Activated CD4-positive, alpha-beta memory T cell treated with anti-CD3 and anti-CD28 coated beads, Interleukin-2, amount 10 ng/mL, durations not matched to agents 7 days and 5 days (primary cell): ENCODE results near the gene BMPR1A. TPM values are rescaled to one million over a fixed set of nuclear protein-coding genes. Genes with fewer than 3 reads are reported as not detected.
A peak's percentile ranks its signal among the peaks of the same experiment; 100 is the strongest.
"Not testable (repeated sequence)": the region's sequence is repeated elsewhere in the genome, so short reads cannot be mapped to it uniquely, and the experiment has no call there.

Experiments
- CTCF ChIA-PET: fragments of 350-600 bp; sonication (Branson Sonifier 250); formaldehyde crosslinking; loops from one replicate; lab custom pipeline; 2021; ENCODE audit warnings: antibody characterized with exemption, inconsistent platforms; lab: Charles Lee
- POLR2A ChIA-PET: fragments of 350-600 bp; sonication (Branson Sonifier 250); formaldehyde crosslinking; loops from one replicate; lab custom pipeline; 2021; ENCODE audit warnings: antibody characterized with exemption; lab: Charles Lee
- DNase-seq: peaks from one replicate; pipeline ENCODE4 v3.0.0-alpha.2; 2020
- H3K27ac Mint-ChIP-seq: one replicate; pipeline ENCODE4 v1.8.0; 2021; ENCODE audit warnings: mild to moderate bottlenecking, mixed read lengths
- H3K27me3 Mint-ChIP-seq: one replicate; pipeline ENCODE4 v1.8.0; 2021; ENCODE audit warnings: mixed read lengths
- H3K36me3 Mint-ChIP-seq: one replicate; pipeline ENCODE4 v1.8.0; 2021; ENCODE audit warnings: low read depth, mixed read lengths
- H3K4me1 Mint-ChIP-seq: one replicate; pipeline ENCODE4 v1.8.0; 2021; ENCODE audit warnings: mixed read lengths
- H3K4me3 Mint-ChIP-seq: one replicate; pipeline ENCODE4 v1.8.0; 2021; ENCODE audit warnings: mild to moderate bottlenecking, mixed read lengths
- H3K9me3 Mint-ChIP-seq: one replicate; pipeline ENCODE4 v1.8.0; 2021; ENCODE audit warnings: mixed read lengths
- total RNA-seq, 2 experiments: library from RNA; stranded (reverse); gene quantifications; one replicate each; pipeline ENCODE4 v1.2.3, GENCODE V29; 2021

Gene BMPR1A
- total RNA-seq, 2 experiments from 2014 or later: 14.8 to 17.2 TPM

DNA sequence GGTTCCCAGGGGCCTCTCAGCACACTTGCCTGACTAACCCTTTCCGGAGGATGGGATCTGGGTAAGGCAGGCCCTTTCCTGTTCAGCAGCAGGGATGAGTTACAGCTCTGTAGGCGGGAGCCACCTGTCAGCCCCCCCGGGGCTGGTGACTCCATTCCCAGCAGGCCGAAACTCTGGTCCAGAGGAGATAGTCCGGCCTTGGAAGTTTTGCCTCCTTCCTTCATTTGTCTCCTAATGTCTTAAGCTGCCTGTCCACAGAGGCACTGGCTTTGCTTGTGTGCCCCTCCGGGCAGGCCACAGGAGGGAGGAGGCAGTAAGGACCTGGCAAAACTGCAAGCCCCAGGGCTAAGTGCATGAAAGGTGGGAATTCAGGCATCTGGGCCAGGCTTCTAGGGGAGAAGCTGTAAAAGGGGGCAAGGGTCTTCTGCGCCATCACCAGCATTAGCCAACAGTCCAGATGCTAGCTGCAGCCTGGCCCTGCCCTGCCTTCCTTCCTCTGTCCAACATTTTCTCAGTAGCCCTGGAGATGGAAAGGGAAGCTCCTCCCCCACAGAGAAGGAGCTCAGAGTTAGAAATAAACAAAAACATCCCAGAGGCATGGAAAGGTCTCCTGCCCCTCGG is 213.1 kb downstream of the BMPR1A start:
- CTCF ChIA-PET: interaction anchor here (1.4 to 2.6 kb wide), 2 partner anchors 9 to 30 kb away, joined by 5 to 12 read pairs; no protein-coding TSS in a partner anchor
- Mint-ChIP-seq H3K4me3 (peak overlapping the region; percentile 24), H3K27me3 (peaks cover 34% of the 10 kb centered on the region), H3K36me3 (no peaks in the 10 kb centered on the region), H3K4me1 (peaks cover 44% of the 10 kb centered on the region), H3K9me3 (no peaks in the 10 kb centered on the region), H3K27ac (no peak overlapping the region)
- no peak for DNase-seq
- POLR2A ChIA-PET: interaction anchor here (0.7 to 1.5 kb wide), 3 partner anchors 9 to 125 kb away, joined by 3 to 7 read pairs (median 4); partner anchors contain the start of genes GLUD1 and SHLD2

GRCh38 chr10:86970162-86970981 is 214.0 kb downstream of the BMPR1A start:
- Mint-ChIP-seq H3K4me3 (peak overlapping the region; percentile 69), H3K27me3 (peaks cover 35% of the 10 kb centered on the region), H3K36me3 (no peaks in the 10 kb centered on the region), H3K27ac (peak overlapping the region; percentile 61), H3K9me3 (no peaks in the 10 kb centered on the region), H3K4me1 (peaks cover 44% of the 10 kb centered on the region)
- CTCF ChIA-PET: interaction anchor here (1.2 to 2.6 kb wide), 4 partner anchors 10 to 125 kb away, joined by 3 to 12 read pairs (median 4); partner anchors contain the start of gene SHLD2
- DNase-seq: no peak
- POLR2A ChIA-PET: interaction anchor here (0.7 to 1.5 kb wide), 9 partner anchors 12 to 534 kb away, joined by 3 to 24 read pairs (median 4); partner anchors contain the start of genes GLUD1, MINPP1, SHLD2 and SNCG

DNA sequence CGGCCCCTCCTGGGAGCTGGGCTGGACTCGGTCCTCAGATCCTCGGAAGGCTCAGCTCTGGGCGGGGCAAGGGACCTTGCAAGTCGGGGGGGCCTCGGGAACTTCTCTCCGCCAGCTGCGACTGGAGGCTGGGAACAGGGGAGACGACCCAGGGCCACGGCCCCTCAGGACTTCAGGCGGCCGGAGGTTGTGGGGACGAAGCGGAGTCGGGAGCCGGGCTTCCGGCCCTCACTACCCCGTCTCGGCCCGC is 214.5 kb downstream of the BMPR1A start:
- H3K4me1 Mint-ChIP-seq: peaks cover 40% of the 10 kb centered on the region
- POLR2A ChIA-PET: interaction anchor here (0.6 to 1.5 kb wide), 8 partner anchors 12 to 534 kb away, joined by 3 to 24 read pairs (median 4); partner anchors contain the start of genes GLUD1, MINPP1, SHLD2 and SNCG
- H3K4me3 Mint-ChIP-seq: peak overlapping the region; percentile 69
- no peaks in the 10 kb centered on the region for H3K36me3 Mint-ChIP-seq
- H3K9me3 Mint-ChIP-seq: no peaks in the 10 kb centered on the region
- H3K27me3 Mint-ChIP-seq: peaks cover 35% of the 10 kb centered on the region
- DNase-seq: no peak
- CTCF ChIA-PET: interaction anchor here (1.2 to 1.4 kb wide), 3 partner anchors 31 to 125 kb away, joined by 3 to 5 read pairs (median 4); partner anchors contain the start of gene SHLD2
- peak overlapping the region; percentile 61 for H3K27ac Mint-ChIP-seq

DNA sequence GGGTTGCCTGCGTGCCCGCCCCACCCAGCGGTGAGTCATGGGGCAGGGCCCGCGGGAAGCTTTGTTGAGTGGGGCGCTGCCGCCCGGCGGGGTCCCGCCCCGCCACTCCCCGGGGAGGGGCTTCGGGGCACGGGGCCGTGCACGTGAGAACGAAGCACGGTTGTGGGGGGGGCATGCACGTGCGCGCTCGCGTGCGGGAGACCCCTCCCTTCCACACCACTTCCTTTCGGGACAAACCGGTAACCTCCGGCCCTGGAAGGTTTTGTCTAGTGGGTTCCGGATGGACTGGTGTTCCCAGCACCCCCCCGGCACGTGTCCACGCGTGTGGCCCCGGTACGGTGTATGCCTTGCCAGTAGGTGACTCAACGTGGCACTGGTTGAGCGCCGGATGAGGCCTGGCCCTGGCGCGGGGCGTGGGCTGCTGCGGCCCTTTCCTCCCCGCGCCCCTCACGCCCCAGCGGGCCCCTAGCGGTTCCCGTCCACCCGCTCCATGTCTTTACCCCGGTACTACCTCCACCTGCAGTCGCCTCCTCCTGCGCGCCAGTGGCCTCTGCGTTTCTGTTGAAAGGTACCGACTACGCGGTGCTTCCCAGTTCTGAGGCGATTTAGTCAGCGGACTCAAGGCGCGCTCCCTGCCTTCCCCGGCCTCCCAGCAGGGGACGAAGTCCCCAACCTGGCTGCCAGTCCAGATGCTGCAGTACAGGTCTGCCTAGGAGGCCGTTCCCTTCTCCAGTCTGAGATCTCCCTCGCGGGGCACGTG is 215.0 kb downstream of the BMPR1A start:
- peaks cover 35% of the 10 kb centered on the region for H3K4me1 Mint-ChIP-seq
- POLR2A ChIA-PET: interaction anchor here (0.6 to 1.5 kb wide), 7 partner anchors 13 to 533 kb away, joined by 3 to 24 read pairs (median 4); partner anchors contain the start of genes GLUD1, MINPP1, SHLD2 and SNCG
- peak; percentile 88 for DNase-seq
- H3K27me3 Mint-ChIP-seq: peaks cover 35% of the 10 kb centered on the region
- no peaks in the 10 kb centered on the region for H3K36me3 Mint-ChIP-seq
- CTCF ChIA-PET: interaction anchor here (1.2 to 1.4 kb wide), 3 partner anchors 32 to 124 kb away, joined by 3 to 5 read pairs (median 4); partner anchors contain the start of gene SHLD2
- H3K27ac Mint-ChIP-seq: peak overlapping the region; percentile 52
- no peaks in the 10 kb centered on the region for H3K9me3 Mint-ChIP-seq
- peak overlapping the region; percentile 72 for H3K4me3 Mint-ChIP-seq

DNA sequence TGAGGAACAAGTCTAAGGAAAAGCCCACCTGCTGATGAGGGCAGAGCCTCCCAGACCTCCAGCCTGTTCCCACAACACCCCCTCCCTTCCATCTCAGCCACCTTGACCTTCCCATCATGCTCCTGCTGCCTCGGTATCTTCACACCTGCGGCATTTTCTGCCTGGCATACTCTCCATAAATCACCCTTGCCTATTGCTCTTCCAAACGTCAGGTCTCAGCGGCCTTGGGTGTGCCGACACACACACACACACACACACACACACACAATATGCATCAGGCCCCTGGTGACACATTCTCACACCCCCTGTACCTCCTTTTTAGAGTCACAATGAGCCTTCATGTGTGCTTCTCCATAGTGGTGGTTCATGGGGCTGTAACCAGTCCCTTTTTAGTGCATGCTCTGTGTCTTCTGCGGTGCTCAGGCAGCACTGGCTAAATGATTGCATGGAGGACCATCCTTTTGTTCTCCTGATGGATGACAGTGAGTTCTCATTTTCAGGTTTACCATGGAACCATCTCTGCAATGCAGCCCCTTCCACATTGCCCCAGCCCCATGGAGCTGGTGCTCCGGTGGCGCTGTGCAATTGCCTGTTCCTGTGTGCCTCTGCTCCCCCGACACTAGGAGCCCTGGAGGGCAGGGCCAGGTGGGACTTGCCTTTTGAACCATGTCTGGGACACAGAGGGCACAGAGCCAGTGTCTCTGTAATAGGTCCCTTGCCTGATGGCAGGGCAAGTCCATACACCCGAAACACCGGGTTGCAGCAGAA is 216.4 kb downstream of the BMPR1A start:
- no peaks in the 10 kb centered on the region for H3K9me3 Mint-ChIP-seq
- CTCF ChIA-PET: no interaction called here
- POLR2A ChIA-PET: no interaction called here
- H3K4me1 Mint-ChIP-seq: peaks cover 23% of the 10 kb centered on the region
- H3K27me3 Mint-ChIP-seq: peaks cover 32% of the 10 kb centered on the region
- peak overlapping the region; percentile 24 for H3K4me3 Mint-ChIP-seq
- no peak overlapping the region for H3K27ac Mint-ChIP-seq
- no peak for DNase-seq
- H3K36me3 Mint-ChIP-seq: no peaks in the 10 kb centered on the region

GRCh38 chr10:86974484-86974883 is 218.1 kb downstream of the BMPR1A start:
- Mint-ChIP-seq H3K27ac (no peak overlapping the region), H3K9me3 (no peaks in the 10 kb centered on the region), H3K4me1 (peaks cover 22% of the 10 kb centered on the region), H3K36me3 (no peaks in the 10 kb centered on the region), H3K4me3 (no peak overlapping the region), H3K27me3 (peaks cover 28% of the 10 kb centered on the region)
- POLR2A ChIA-PET: no interaction called here
- CTCF ChIA-PET: interaction anchor here (1.6 kb wide), 1 partner anchor 14 kb away, joined by 4 read pairs; no protein-coding TSS in a partner anchor
- no peak for DNase-seq

DNA sequence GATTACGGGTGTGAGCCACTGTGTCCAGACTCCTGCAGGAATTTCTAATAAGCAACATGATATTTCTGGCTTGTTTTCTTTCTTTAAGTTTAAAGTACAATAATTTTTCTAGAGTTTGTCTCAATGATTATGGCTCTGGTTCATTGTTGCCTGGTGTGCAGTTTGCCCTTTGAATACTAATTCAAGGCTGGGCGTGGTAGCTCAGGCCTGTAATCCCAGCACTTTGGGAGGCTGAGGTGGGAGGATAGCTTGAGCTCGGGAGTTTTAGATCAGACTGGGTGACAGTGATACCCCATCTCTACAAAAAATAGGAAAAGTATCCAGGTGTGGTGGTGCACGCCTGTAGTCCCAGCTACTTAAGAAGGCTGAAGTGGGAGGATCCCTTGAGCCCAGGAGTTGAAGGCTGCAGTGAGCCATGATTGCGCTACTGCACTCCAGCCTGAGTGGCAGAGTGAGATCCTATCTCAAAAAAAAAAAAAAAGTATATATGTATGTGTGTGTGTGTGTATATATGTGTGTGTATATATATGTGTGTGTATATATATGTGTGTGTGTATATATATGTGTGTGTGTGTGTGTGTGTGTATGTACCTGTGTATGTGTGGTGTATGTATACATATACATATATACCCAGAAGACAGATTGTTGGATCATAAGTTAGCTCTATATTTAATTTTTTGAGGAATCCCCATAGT is 220.1 kb downstream of the BMPR1A start:
- peaks cover 10% of the 10 kb centered on the region for H3K4me1 Mint-ChIP-seq
- peaks cover 27% of the 10 kb centered on the region for H3K27me3 Mint-ChIP-seq
- H3K9me3 Mint-ChIP-seq: no peaks in the 10 kb centered on the region
- DNase-seq: no peak
- no peak overlapping the region for H3K27ac Mint-ChIP-seq
- POLR2A ChIA-PET: interaction anchor here (1.3 kb wide), 1 partner anchor 10 kb away, joined by 3 read pairs; no protein-coding TSS in a partner anchor
- H3K36me3 Mint-ChIP-seq: no peaks in the 10 kb centered on the region
- no peak overlapping the region for H3K4me3 Mint-ChIP-seq
- CTCF ChIA-PET: interaction anchor here (1.2 kb wide), 1 partner anchor 37 kb away, joined by 3 read pairs; no protein-coding TSS in a partner anchor

DNA sequence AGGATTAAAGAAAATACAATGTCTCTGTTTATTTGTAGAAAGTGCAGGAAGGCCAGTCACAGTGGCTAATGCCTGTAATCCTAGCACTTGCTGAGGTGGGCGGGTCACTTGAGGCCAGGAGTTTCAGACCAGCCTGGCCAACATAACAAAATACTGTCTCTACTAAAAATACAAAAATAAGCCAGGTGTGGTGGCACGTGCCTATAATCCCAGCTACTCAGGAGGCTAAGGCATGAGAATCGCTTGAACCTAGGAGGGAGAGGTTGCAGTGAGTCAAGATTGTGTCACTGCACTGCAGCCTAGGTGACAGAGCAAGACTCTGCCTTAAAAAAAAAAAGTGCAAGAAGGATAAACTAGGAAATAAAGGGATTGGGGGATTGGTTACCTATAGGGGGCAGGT is 222.0 kb downstream of the BMPR1A start:
- H3K4me3 Mint-ChIP-seq, CTCF ChIA-PET, H3K36me3 Mint-ChIP-seq, H3K4me1 Mint-ChIP-seq, POLR2A ChIA-PET, H3K9me3 Mint-ChIP-seq, DNase-seq, H3K27ac Mint-ChIP-seq: not testable (repeated sequence)
- peaks cover 13% of the 10 kb centered on the region for H3K27me3 Mint-ChIP-seq

- no peak overlapping the region for H3K27ac Mint-ChIP-seq
- no peak overlapping the region for H3K4me3 Mint-ChIP-seq
- ChIA-PET CTCF (no interaction called here), POLR2A (no interaction called here)
- H3K36me3 Mint-ChIP-seq: no peaks in the 10 kb centered on the region
- DNase-seq: no peak
- H3K27me3 Mint-ChIP-seq: peaks cover 10% of the 10 kb centered on the region
- H3K4me1 Mint-ChIP-seq: no peaks in the 10 kb centered on the region
- H3K9me3 Mint-ChIP-seq: no peaks in the 10 kb centered on the region
These were observed 222.9 kb downstream of the BMPR1A start for GRCh38 chr10:86979296-86979818.

DNA sequence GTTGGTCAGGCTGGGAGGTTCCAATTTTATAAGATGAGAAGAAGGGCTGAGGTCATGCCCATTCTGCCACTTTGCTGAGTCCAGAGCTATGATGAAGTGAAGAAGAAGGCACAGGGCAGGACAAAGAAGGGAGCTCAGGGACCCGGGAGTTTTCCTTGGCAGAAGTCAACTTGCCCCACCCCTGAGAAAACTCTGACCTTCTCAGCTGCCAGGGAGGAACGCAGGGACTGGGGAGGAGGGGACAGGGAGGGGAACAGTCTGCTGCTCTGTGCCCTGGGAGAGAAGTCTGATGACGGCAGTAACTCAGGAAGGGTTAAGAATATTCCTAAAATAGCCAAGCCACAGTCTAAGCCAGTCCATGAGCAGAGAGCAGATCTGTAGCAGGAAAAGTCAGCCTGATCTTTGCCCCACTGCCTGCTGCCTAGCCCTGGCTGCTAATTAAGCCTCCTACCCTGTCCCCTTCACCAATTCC is 223.6 kb downstream of the BMPR1A start:
- H3K27ac Mint-ChIP-seq: no peak overlapping the region
- POLR2A ChIA-PET: no interaction called here
- DNase-seq: no peak
- no peak overlapping the region for H3K4me3 Mint-ChIP-seq
- CTCF ChIA-PET: no interaction called here
- no peaks in the 10 kb centered on the region for H3K4me1 Mint-ChIP-seq
- H3K36me3 Mint-ChIP-seq: no peaks in the 10 kb centered on the region
- no peaks in the 10 kb centered on the region for H3K9me3 Mint-ChIP-seq
- H3K27me3 Mint-ChIP-seq: peaks cover 10% of the 10 kb centered on the region

GRCh38 chr10:86981020-86981419 is 224.6 kb downstream of the BMPR1A start:
- H3K36me3 Mint-ChIP-seq, DNase-seq, H3K27me3 Mint-ChIP-seq, H3K9me3 Mint-ChIP-seq, H3K4me3 Mint-ChIP-seq, H3K27ac Mint-ChIP-seq, H3K4me1 Mint-ChIP-seq, CTCF ChIA-PET, POLR2A ChIA-PET: not testable (repeated sequence)
